Heart left ventricle (tissue), 13 donors: ENCODE results near the gene RNF19B.

Experiments used
- POLR2A ChIP-seq, 2 donors: fragments of 450-650 bp; IDR thresholded peaks; one replicate each; pipeline ENCODE4 v1.6.1; 2017; ENCODE audit warnings: antibody characterized with exemption in 2 of 2, mild to moderate bottlenecking in 2 of 2, moderate library complexity in 2 of 2
- TF ChIP-seq, protein P1 (sequence below), 12 donors: fragments of 200-600 bp; sonication (generic) in 4 of 12; IDR thresholded peaks; one replicate each; pipeline versions ENCODE4 v1.5.0 to v1.8.0; 2018 to 2022; ENCODE audit warnings: antibody characterized with exemption in 12 of 12, mild to moderate bottlenecking in 5 of 12
- donor health status: ischemic (EF 13 %, LVEDD 7.1; RV severe dilation, severe dysfunction).
- donor health status: DM: no; HTN: yes; CAD: no.
- donor health status: DM: no; HTN: no; CAD: no.
- donor health status: ischemic (EF 25% LVEDD 6.9; RV normal size, moderate dysfunction).
- donor health status: ischemic (EF 25% LVEDD 5.7; RV mildly dilated, moderate dysfunction).
- donor health status: ischemic (EF 35%, LVEDD 5.7; RV mildly dilated, moderate dysfunction).
- donor health status: nonischemic (EF 11% LVEDD 7.7; RV severe dilation, severe dysfunction).
- donor health status: DM: yes; HTN: yes; CAD: no.
- donor health status: PGD.
- donor health status: ischemic (EF 29% LVEDD 5.4; RV normal size, mild dysfunction).
- donor health status: nonischemic (EF 23%, LVEDD 6.1; RV moderate dilation, normal function).

GRCh38 chr1:32906654-32907053, 58.0 kb downstream of the RNF19B start:
- TF ChIP-seq POLR2A (IDR thresholded peaks at IDR 0.05), result no peak
- TF ChIP-seq, protein P1, sequence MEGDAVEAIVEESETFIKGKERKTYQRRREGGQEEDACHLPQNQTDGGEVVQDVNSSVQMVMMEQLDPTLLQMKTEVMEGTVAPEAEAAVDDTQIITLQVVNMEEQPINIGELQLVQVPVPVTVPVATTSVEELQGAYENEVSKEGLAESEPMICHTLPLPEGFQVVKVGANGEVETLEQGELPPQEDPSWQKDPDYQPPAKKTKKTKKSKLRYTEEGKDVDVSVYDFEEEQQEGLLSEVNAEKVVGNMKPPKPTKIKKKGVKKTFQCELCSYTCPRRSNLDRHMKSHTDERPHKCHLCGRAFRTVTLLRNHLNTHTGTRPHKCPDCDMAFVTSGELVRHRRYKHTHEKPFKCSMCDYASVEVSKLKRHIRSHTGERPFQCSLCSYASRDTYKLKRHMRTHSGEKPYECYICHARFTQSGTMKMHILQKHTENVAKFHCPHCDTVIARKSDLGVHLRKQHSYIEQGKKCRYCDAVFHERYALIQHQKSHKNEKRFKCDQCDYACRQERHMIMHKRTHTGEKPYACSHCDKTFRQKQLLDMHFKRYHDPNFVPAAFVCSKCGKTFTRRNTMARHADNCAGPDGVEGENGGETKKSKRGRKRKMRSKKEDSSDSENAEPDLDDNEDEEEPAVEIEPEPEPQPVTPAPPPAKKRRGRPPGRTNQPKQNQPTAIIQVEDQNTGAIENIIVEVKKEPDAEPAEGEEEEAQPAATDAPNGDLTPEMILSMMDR (IDR thresholded peaks at IDR 0.05), result no peak
